ENCODE data around the gene ZFP36L2. TPM values are rescaled to one million over a fixed set of nuclear protein-coding genes. Genes with fewer than 3 reads are reported as not detected.

ZFP36L2 gene
- polyA plus RNA-seq, 2 of the 4 experiments (the other 2 are of a cell fraction), result 10.5 to 17.3 TPM

DNA sequence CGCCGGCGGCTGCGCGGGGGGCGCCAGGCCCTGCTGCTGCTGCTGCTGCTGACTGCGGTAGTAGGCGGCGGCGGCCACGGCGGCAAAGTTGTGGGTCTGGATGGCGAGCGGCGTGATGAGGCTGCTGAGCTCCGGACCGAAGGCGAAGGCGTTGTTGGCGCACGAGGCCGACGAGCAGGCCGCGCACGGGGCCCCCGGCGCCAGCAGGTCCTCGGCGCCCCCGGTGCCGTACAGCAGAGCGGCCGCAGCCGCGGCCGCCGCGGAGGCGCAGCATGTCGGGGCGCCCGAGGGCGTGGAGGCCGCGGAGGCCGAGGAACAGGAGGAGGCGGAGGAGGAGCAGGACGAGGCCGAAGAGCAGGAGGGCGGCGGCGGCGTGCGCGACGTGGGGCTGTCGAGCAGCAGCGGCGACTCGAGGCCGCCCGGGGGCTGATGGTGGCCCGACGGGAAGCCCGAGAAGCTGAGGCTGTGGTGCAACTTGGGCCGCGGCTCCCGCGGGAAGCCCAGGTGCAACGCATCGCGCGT is 1.8 kb downstream of the ZFP36L2 start:
- DNase-seq (ENCODE audit: low read depth in 1 of 2, low spot score in 1 of 2) (peak in 1 of 2 experiments; percentile 70), FAIRE-seq (no peak), ATAC-seq (no peak)
- H3K9me3 ChIP-seq, result no peaks in the 10 kb centered on the region
- CTCF ChIA-PET, result interaction anchor here (0.7 to 11.1 kb wide), 46 partner anchors 10 to 396 kb away, joined by 3 to 163 read pairs (median 4); no protein-coding TSS in a partner anchor
- 43% methylated on average over 42 of the region's 74 CpGs for WGBS (ENCODE audit: missing lambda C conversion rate)
- peak overlapping the region; percentile 96 for H3K4me2 ChIP-seq
- H3K27ac ChIP-seq, result peak overlapping the region; percentile 89 to 98
- H3K4me1 ChIP-seq, result peaks cover 55% of the 10 kb centered on the region
- TF ChIP-seq RNF2 (IDR thresholded peaks at IDR 0.05; ENCODE audit: borderline replicate concordance, low read depth) (0 out of 2 replicates have a peak, but pooled peaks have one; percentile 8), HES2 (IDR thresholded peaks at IDR 0.05) (no peak)
- TF ChIP-seq, protein P1, sequence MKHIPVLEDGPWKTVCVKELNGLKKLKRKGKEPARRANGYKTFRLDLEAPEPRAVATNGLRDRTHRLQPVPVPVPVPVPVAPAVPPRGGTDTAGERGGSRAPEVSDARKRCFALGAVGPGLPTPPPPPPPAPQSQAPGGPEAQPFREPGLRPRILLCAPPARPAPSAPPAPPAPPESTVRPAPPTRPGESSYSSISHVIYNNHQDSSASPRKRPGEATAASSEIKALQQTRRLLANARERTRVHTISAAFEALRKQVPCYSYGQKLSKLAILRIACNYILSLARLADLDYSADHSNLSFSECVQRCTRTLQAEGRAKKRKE (CRISPR knock-in tag; IDR thresholded peaks at IDR 0.05; ENCODE audit: low read depth), result peak; percentile 5; the same call in 1 of the 2 replicates
- peak overlapping the region; percentile 86 for H3K4me3 ChIP-seq
- POLR2A ChIA-PET, result no interaction called here

- POLR2A ChIA-PET, result interaction anchor here (1.2 kb wide), 1 partner anchor 182 kb away, joined by 3 read pairs; no protein-coding TSS in a partner anchor
- CTCF ChIA-PET, result interaction anchor here (0.7 to 11.1 kb wide), 47 partner anchors 9 to 396 kb away, joined by 3 to 163 read pairs (median 4); no protein-coding TSS in a partner anchor
- Histone ChIP-seq H3K4me1 (peaks cover 55% of the 10 kb centered on the region), H3K27ac (peak overlapping the region; percentile 89 to 98), H3K4me3 (peak overlapping the region; percentile 86), H3K4me2 (peak overlapping the region; percentile 96), H3K9me3 (no peaks in the 10 kb centered on the region)
- ATAC-seq, result no peak
- FAIRE-seq, result no peak
- DNase-seq (ENCODE audit: low read depth in 1 of 2, low spot score in 1 of 2), result peak in 1 of 2 experiments; percentile 87
- whole genome bisulfite sequencing (ENCODE audit: missing lambda C conversion rate), result under 1% methylated on average over 29 of the region's 41 CpGs
- TF ChIP-seq CHD4 (IDR thresholded peaks at IDR 0.05; ENCODE audit: borderline replicate concordance) (no peak), EHF (CRISPR knock-in tag; IDR thresholded peaks at IDR 0.05) (no peak), HMGXB4 (CRISPR knock-in tag; IDR thresholded peaks at IDR 0.05; ENCODE audit: borderline replicate concordance) (no peak), NFE2L2 (conservative IDR thresholded peaks at IDR 0.05; ENCODE audit: low read length) (no peak), BHLHE40 (IDR thresholded peaks at IDR 0.05; ENCODE audit: low read depth, low read length) (no peak), HEYL (CRISPR knock-in tag; IDR thresholded peaks at IDR 0.05) (no peak), ZC3H11A (IDR thresholded peaks at IDR 0.05) (no peak), ZSCAN20 (CRISPR knock-in tag; IDR thresholded peaks at IDR 0.05) (no peak), HOXB13 (CRISPR knock-in tag; IDR thresholded peaks at IDR 0.05; ENCODE audit: low read depth) (no peak), RNF2 (IDR thresholded peaks at IDR 0.05; ENCODE audit: borderline replicate concordance, low read depth) (peak; percentile 23; the same call in 1 of the 2 replicates), JUN (IDR thresholded peaks at IDR 0.05) (peak in 1 of 2 experiments; percentile 29; a peak in 1 of 5 replicates), HES2 (IDR thresholded peaks at IDR 0.05) (no peak), RFX5 (IDR thresholded peaks at IDR 0.05) (no peak), CHD2 (IDR thresholded peaks at IDR 0.05; ENCODE audit: low read length, partially characterized antibody) (no peak), MYC (IDR thresholded peaks at IDR 0.05; ENCODE audit: borderline replicate concordance, low read length) (no peak), JUNB (IDR thresholded peaks at IDR 0.05) (no peak), KDM5A (IDR thresholded peaks at IDR 0.05) (no peak), SREBF2 (IDR thresholded peaks at IDR 0.05) (no peak), NR3C1 (IDR thresholded peaks at IDR 0.05) (no peak), TFCP2L1 (CRISPR knock-in tag; IDR thresholded peaks at IDR 0.05) (no peak), MAFK (IDR thresholded peaks at IDR 0.05; ENCODE audit: partially characterized antibody) (no peak), FOSL2 (IDR thresholded peaks at IDR 0.05) (no peak), FOSL2 (CRISPR knock-in tag; IDR thresholded peaks at IDR 0.05) (no peak), RAD21 (conservative IDR thresholded peaks at IDR 0.05 in 1 of 2, IDR thresholded peaks at IDR 0.05 in 1 of 2) (peak; percentile 68 to 72), FOXS1 (CRISPR knock-in tag; IDR thresholded peaks at IDR 0.05) (no peak)
- TF ChIP-seq, protein P2, sequence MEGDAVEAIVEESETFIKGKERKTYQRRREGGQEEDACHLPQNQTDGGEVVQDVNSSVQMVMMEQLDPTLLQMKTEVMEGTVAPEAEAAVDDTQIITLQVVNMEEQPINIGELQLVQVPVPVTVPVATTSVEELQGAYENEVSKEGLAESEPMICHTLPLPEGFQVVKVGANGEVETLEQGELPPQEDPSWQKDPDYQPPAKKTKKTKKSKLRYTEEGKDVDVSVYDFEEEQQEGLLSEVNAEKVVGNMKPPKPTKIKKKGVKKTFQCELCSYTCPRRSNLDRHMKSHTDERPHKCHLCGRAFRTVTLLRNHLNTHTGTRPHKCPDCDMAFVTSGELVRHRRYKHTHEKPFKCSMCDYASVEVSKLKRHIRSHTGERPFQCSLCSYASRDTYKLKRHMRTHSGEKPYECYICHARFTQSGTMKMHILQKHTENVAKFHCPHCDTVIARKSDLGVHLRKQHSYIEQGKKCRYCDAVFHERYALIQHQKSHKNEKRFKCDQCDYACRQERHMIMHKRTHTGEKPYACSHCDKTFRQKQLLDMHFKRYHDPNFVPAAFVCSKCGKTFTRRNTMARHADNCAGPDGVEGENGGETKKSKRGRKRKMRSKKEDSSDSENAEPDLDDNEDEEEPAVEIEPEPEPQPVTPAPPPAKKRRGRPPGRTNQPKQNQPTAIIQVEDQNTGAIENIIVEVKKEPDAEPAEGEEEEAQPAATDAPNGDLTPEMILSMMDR (IDR thresholded peaks at IDR 0.05), result peak; percentile 61
- TF ChIP-seq, protein P3, sequence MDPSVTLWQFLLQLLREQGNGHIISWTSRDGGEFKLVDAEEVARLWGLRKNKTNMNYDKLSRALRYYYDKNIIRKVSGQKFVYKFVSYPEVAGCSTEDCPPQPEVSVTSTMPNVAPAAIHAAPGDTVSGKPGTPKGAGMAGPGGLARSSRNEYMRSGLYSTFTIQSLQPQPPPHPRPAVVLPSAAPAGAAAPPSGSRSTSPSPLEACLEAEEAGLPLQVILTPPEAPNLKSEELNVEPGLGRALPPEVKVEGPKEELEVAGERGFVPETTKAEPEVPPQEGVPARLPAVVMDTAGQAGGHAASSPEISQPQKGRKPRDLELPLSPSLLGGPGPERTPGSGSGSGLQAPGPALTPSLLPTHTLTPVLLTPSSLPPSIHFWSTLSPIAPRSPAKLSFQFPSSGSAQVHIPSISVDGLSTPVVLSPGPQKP (IDR thresholded peaks at IDR 0.05; ENCODE audit: low read depth, low read length), result no peak
- TF ChIP-seq, protein P4, sequence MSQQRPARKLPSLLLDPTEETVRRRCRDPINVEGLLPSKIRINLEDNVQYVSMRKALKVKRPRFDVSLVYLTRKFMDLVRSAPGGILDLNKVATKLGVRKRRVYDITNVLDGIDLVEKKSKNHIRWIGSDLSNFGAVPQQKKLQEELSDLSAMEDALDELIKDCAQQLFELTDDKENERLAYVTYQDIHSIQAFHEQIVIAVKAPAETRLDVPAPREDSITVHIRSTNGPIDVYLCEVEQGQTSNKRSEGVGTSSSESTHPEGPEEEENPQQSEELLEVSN (IDR thresholded peaks at IDR 0.05; ENCODE audit: borderline replicate concordance, low read depth), result no peak; the same call in 1 of the 2 replicates
- TF ChIP-seq, protein P1 (CRISPR knock-in tag; IDR thresholded peaks at IDR 0.05; ENCODE audit: low read depth), result no peak
Observed at GRCh38 chr2:43224131-43224570, 2.3 kb downstream of the ZFP36L2 start.

Measured in A549 (cell line).